IMR-90 (cell line): ENCODE data around the gene PLGRKT. TPM values are rescaled to one million over a fixed set of nuclear protein-coding genes. Genes with fewer than 3 reads are reported as not detected.

ENCODE experiments used
- ATAC-seq: fragments of 200-7000 bp; cut with Tn5 transposase; 2 replicates; pipeline ENCODE4 v1.9.1; 2020; ENCODE audit warnings: low read depth, mild to moderate bottlenecking, moderate library complexity
- BruUV-seq: library from RNA; stranded (reverse); fragments of 400-500 nt; replicated peaks from 2 replicates; lab custom pipeline; 2021; lab: Mats Ljungman, UMichigan
- CTCF ChIA-PET: fragments of 300-600 bp; formaldehyde crosslinking; extraction: SDS; loops from one replicate; lab custom pipeline; 2021; ENCODE audit warnings: antibody characterized with exemption; lab: Yijun Ruan, JAX
- POLR2A ChIA-PET: fragments of 300-600 bp; sonication (Branson Sonifier 250); formaldehyde crosslinking; loops from one replicate; lab custom pipeline; 2022; ENCODE audit warnings: antibody characterized with exemption; ENCODE audit not compliant: unreplicated experiment; lab: Charles Lee
- DNase-seq: peaks from one replicate; pipeline ENCODE4 v3.0.0; 2013
- H2AFZ ChIP-seq: replicated peaks from 2 replicates; pipeline ENCODE3; 2013; ENCODE audit warnings: low read length, mild to moderate bottlenecking; ENCODE audit not compliant: poor library complexity
- H2AK5ac ChIP-seq: 2 replicates; pipeline ENCODE4 v1.6.1; 2013; ENCODE audit warnings: low read depth, low read length, inconsistent platforms
- H2AK9ac ChIP-seq: replicated peaks from 2 replicates; pipeline ENCODE3; 2013; ENCODE audit warnings: mild to moderate bottlenecking, low read depth, low read length, moderate library complexity; ENCODE audit not compliant: poor library complexity
- H2BK120ac ChIP-seq: 2 replicates; pipeline ENCODE4 v1.6.1; 2013; ENCODE audit warnings: low read depth, low read length, inconsistent platforms
- H2BK15ac ChIP-seq: 3 replicates; pipeline ENCODE4 v1.6.1; 2013; ENCODE audit warnings: low read depth, low read length, inconsistent platforms
- H2BK20ac ChIP-seq: 2 replicates; pipeline ENCODE4 v1.6.1; 2013; ENCODE audit warnings: low read depth, mild to moderate bottlenecking, inconsistent platforms, low read length, moderate library complexity
- H2BK5ac ChIP-seq: 2 replicates; pipeline ENCODE4 v1.6.1; 2013; ENCODE audit warnings: mild to moderate bottlenecking, low read depth, low read length, inconsistent platforms; ENCODE audit not compliant: poor library complexity, severe bottlenecking
- H3K14ac ChIP-seq: replicated peaks from 2 replicates; pipeline ENCODE4 v1.6.1; 2013; ENCODE audit warnings: low read depth, low read length, inconsistent platforms
- H3K18ac ChIP-seq: 2 replicates; pipeline ENCODE4 v1.6.1; 2013; ENCODE audit warnings: low read depth, low read length, control low read depth
- H3K23ac ChIP-seq: 2 replicates; pipeline ENCODE4 v1.6.1; 2013; ENCODE audit warnings: low read depth, low read length, inconsistent platforms
- H3K27ac ChIP-seq: 2 replicates; pipeline ENCODE4 v1.5.1; 2013; ENCODE audit warnings: mild to moderate bottlenecking, control low read depth, low read length; ENCODE audit not compliant: insufficient read depth
- H3K27me3 ChIP-seq: 2 replicates; pipeline ENCODE4 v1.6.1; 2013; ENCODE audit warnings: low read length; ENCODE audit not compliant: control insufficient read depth, insufficient read depth
- H3K36me3 ChIP-seq: 2 replicates; pipeline ENCODE4 v1.6.1; 2013; ENCODE audit warnings: low read length, mixed read lengths; ENCODE audit not compliant: control insufficient read depth, insufficient read depth
- H3K4ac ChIP-seq: 2 replicates; pipeline ENCODE4 v1.6.1; 2013; ENCODE audit warnings: low read depth, low read length, inconsistent platforms
- H3K4me1 ChIP-seq: 2 replicates; pipeline ENCODE4 v1.6.1; 2013; ENCODE audit warnings: low read length, mixed read lengths; ENCODE audit not compliant: control insufficient read depth, insufficient read depth
- H3K4me2 ChIP-seq: 2 replicates; pipeline ENCODE4 v1.6.1; 2013; ENCODE audit warnings: low read depth, mild to moderate bottlenecking, control low read depth, low read length, moderate library complexity
- H3K4me3 ChIP-seq: 2 replicates; pipeline ENCODE4 v1.5.1; 2013; ENCODE audit warnings: low read depth, mild to moderate bottlenecking, control low read depth, low read length, moderate library complexity; ENCODE audit not compliant: insufficient read depth
- H3K56ac ChIP-seq: 2 replicates; pipeline ENCODE4 v1.6.1; 2013; ENCODE audit warnings: low read length, inconsistent platforms; ENCODE audit not compliant: insufficient read depth; ENCODE audit errors: extremely low read depth
- H3K79me1 ChIP-seq, 2 experiments: 2 replicates each; pipeline ENCODE4 v1.6.1; 2013; ENCODE audit warnings: low read length in 2 of 2, inconsistent platforms in 1 of 2, low read depth in 1 of 2
- H3K9ac ChIP-seq: 2 replicates; pipeline ENCODE4 v1.6.1; 2013; ENCODE audit warnings: low read depth, low read length, control low read depth
- H3K9me1 ChIP-seq: 2 replicates; pipeline ENCODE4 v1.6.1; 2013; ENCODE audit warnings: low read length, inconsistent platforms; ENCODE audit not compliant: insufficient read depth
- H3K9me3 ChIP-seq: 2 replicates; pipeline ENCODE4 v1.6.1; 2013; ENCODE audit warnings: low read length; ENCODE audit not compliant: control insufficient read depth, insufficient read depth
- H4K20me1 ChIP-seq: 2 replicates; pipeline ENCODE4 v1.6.1; 2013; ENCODE audit warnings: low read length, inconsistent platforms; ENCODE audit not compliant: insufficient read depth
- H4K5ac ChIP-seq: 2 replicates; pipeline ENCODE4 v1.6.1; 2013; ENCODE audit warnings: mild to moderate bottlenecking, low read depth, low read length, control low read depth
- H4K8ac ChIP-seq, 2 experiments: 2 replicates each; pipeline ENCODE4 v1.6.1; 2013; ENCODE audit warnings: low read depth in 2 of 2, low read length in 2 of 2, control low read depth in 1 of 2, inconsistent platforms in 1 of 2
- H4K91ac ChIP-seq: 2 replicates; pipeline ENCODE4 v1.6.1; 2013; ENCODE audit warnings: low read depth, low read length, inconsistent platforms; ENCODE audit not compliant: insufficient read depth
- FOS ChIP-seq: fragments of 150-350 bp; IDR thresholded peaks from 2 replicates; pipeline ENCODE4 v1.6.1; 2016; ENCODE audit warnings: low read depth, low read length
- MAFK ChIP-seq: IDR thresholded peaks from 2 replicates; pipeline ENCODE4 v1.6.1; 2012; ENCODE audit warnings: low read depth, low read length, improper control_type of control experiment
- NFE2L2 ChIP-seq: fragments of 150-350 bp; IDR thresholded peaks from 2 replicates; pipeline ENCODE4 v1.6.1; 2016; ENCODE audit warnings: low read depth, mild to moderate bottlenecking, low read length
- WGBS, 2 experiments: methylation state at CpG; one replicate each; pipeline versions ENCODE4 v1.1.5 to v1.1.7; 2013; ENCODE audit warnings: missing lambda C conversion rate in 2 of 2; ENCODE audit not compliant: insufficient read length in 1 of 2; ENCODE audit errors: extremely low coverage in 2 of 2; 5-methylcytosine and 5-hydroxymethylcytosine counted together
- dilution Hi-C: fragments of 300-500 bp; cut with HindIII; formaldehyde crosslinking; loops from one replicate; pipeline ENCODE4 v1.14.3; 2018; ENCODE audit warnings: low sequenced_read_pairs; ENCODE audit not compliant: unreplicated experiment
- in situ Hi-C: fragments of 300-500 bp; cut with MboI; formaldehyde crosslinking; loops from 3 replicates; pipeline ENCODE4 v1.14.3; 2019; ENCODE audit warnings: low sequenced_read_pairs, inconsistent platforms, mixed read lengths
- intact Hi-C: fragments of 100-400 bp; cut with micrococcal nuclease; formaldehyde crosslinking; loops from 2 replicates; pipeline ENCODE4 v1.10.0; 2022
- polyA plus RNA-seq, 3 experiments: library from polyadenylated mRNA; depleted of rRNA; stranded (reverse); fragments of >200 nt; gene quantifications; 2 replicates each; pipeline ENCODE4 v1.2.3, GENCODE V29; 2012; ENCODE audit warnings: low replicate concordance in 1 of 3
- total RNA-seq: library from RNA; depleted of rRNA; stranded (reverse); fragments of >200 nt; gene quantifications from 2 replicates; pipeline ENCODE4 v1.2.3, GENCODE V29; 2012

Gene PLGRKT
- total and polyA plus RNA-seq, 2 of the 4 experiments (the other 2 are of a cell fraction), result 10.8 to 12.7 TPM

DNA sequence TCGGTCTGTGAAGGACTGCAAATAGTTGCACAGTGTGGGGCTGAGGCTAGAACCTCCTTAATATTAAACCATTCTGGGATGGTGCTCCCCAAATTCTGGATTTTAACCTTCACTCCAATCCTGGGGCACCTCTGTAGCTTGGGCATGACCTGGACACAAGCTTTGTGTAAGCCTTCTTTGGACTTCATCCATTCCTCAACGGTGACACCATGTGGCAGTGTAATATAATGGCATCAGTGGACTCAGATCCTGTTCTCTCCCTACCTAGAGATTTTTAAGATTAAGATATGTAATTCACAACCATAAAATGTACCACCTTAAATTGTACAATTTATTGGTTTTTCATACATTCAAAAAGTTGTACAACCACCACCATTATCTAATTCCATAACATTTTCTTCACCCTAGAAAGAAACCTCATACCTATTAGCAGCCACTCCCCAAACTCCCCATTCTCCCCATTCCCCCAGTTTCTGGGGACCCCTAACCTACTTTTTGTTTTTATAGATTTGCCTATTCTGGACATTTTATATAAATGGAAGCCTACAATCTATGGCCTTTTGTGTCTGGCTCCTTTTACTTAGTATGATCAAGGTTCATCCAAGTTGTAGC, 4.8 kb upstream of the PLGRKT start (continued):
- TF ChIP-seq NFE2L2, result no peak

DNA sequence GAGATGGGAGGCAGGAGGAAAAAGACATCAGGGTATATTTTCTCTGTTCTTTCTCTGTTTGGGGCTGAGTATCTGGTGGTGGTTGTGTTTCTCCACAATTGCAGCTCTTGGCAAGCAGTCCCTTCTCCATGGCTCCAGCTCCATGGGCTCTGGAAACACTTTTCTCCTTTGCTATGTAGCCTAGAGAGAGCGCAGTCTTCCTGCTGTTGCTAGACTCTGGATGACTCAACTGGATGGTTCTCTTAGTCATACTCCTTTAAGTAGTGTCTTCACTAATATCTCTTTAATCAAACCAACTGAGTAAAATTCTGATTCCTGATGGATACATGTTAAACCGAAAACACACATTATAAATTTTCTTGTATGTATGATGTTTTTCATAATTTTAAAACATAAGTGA, 3.3 kb upstream of the PLGRKT start:
- H4K5ac ChIP-seq, result no peak overlapping the region
- peak; percentile 63; the same call in 1 of the 2 replicates for TF ChIP-seq FOS
- TF ChIP-seq NFE2L2, result no peak
- TF ChIP-seq MAFK, result no peak
- intact Hi-C loops (no loop called here), in situ Hi-C loops (loop anchor here (5.0 to 25.0 kb wide), 2 partner anchors 254 to 679 kb away; partner anchors contain the start of gene INSL6), dilution Hi-C loops (no loop called here)
- no peak overlapping the region for H2AFZ ChIP-seq
- no peaks in the 10 kb centered on the region for H3K9me3 ChIP-seq
- ChIA-PET POLR2A (no interaction called here), CTCF (interaction anchor here (0.6 to 1.3 kb wide), 2 partner anchors 10 to 46 kb away, joined by 4 to 5 read pairs; partner anchors contain the start of gene CD274)
- H2BK20ac ChIP-seq, result no peak overlapping the region
- DNase-seq (peak; percentile 79), ATAC-seq (no peak)
- peaks cover 5% of the 10 kb centered on the region for H3K4me1 ChIP-seq
- H2BK120ac ChIP-seq, result no peak overlapping the region
- no peak overlapping the region for H3K4me3 ChIP-seq
- no peak overlapping the region for H3K56ac ChIP-seq
- no peak overlapping the region for H4K8ac ChIP-seq
- 0 out of 2 replicates have a peak, but pooled peaks cover 5% of the 10 kb centered on the region for H3K9me1 ChIP-seq
- H2BK5ac ChIP-seq, result no peak overlapping the region
- H3K4ac ChIP-seq, result no peak overlapping the region
- H3K27me3 ChIP-seq, result no peaks in the 10 kb centered on the region
- H3K4me2 ChIP-seq, result no peak overlapping the region
- H4K91ac ChIP-seq, result no peak overlapping the region
- no peak overlapping the region for H2AK9ac ChIP-seq
- no peak overlapping the region for H2AK5ac ChIP-seq
- H3K27ac ChIP-seq, result no peak overlapping the region
- H3K23ac ChIP-seq, result no peak overlapping the region
- H3K14ac ChIP-seq, result no peak overlapping the region
- H3K36me3 ChIP-seq, result no peaks in the 10 kb centered on the region
- peaks cover 0 to 20% of the 10 kb centered on the region in 2 experiments; a peak in 3 of 4 replicates for H3K79me1 ChIP-seq
- no peak overlapping the region for H3K9ac ChIP-seq
- no TSS peak for BruUV-seq
- 0 out of 3 replicates have a peak overlapping the region, but pooled peaks have one; percentile 0 for H2BK15ac ChIP-seq
- no peak overlapping the region for H3K18ac ChIP-seq
- H4K20me1 ChIP-seq, result no peaks in the 10 kb centered on the region
- WGBS, 2 experiments, result 83% methylated on average over 1 of the region's 2 CpGs; no CpG with 5 or more reads in 1 of the 2 experiments
